ENCODE results near the gene DNAJC5.
"Not testable (repeated sequence)": the region's sequence is repeated elsewhere in the genome, so short reads cannot be mapped to it uniquely, and the experiment has no call there.

DNAJC5 gene

DNA sequence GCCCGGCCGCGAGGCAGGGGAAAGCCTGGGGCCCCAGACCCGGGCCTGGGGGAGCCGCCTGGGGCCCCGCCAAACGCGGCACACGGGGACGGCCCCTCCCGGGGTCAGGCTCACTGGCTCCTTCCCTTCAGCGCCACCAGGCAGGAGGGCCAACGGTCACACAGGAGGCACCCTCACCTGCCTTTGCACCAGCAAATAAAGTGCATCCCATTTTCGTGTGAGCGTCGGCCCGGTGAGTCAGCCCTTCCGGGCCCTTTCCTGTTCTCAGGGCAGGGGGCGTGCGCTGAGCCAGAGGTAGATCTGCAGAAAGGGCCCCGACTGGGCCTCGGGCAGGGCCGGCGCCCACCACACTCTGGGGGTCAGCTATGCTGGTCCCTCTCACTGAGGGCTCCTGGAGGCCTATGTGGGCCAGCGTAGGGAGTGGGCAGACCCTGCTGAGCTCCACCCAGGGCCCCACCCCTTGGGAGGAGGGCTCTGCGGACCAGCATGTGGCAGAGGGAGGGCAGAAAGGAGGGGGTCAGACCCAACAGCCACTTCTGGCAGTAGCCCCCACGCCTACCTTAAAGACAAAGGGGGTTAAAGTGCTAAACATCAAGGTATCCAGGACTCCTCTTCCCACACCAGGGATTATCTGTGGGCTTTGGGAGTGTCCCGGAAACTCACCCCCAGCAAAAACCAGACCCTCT, 62.2 kb downstream of the DNAJC5 start:
- DNase-seq = peak; percentile 63

- no peak for DNase-seq
These were observed 62.9 kb downstream of the DNAJC5 start for GRCh38 chr20:63957690-63958441.

GRCh38 chr20:63958471-63958870, 63.5 kb downstream of the DNAJC5 start:
- DNase-seq = no peak

DNA sequence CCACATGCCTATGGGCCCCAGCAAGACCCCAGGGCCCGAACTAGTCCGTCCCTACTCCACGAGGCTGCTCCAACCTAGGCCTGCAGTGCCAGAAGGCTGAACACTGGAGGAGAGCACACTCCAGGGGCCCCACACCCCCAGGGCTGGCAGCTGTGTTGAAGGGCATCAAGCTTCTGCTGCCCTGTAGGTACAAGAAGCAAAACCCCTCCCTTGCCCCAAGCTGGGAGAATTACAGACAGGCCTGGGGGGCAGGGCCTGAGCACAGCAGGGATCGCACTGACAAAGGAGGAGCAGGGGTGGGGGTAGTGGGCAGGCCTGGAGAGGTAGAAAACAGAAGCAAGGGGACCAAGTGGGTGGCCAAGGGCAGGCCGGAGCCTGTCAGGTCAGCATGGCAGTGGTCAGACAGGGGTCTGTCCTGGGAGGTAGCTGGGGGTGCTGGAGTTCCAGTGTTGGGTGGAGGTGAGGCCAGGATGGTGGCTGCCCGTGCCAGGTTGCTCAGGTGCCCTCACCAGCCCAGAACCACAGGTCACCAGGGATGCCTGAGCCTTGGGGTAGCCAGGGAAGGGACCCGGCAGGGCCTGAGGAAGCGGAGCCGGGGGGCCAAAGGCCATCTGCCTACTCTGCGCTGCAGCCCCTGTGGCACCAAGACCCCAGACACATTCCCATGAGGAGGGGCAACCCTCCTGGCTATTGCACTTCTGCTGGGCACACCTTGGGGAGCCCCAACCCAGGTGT, 64.2 kb downstream of the DNAJC5 start:
- no peak for DNase-seq

DNA sequence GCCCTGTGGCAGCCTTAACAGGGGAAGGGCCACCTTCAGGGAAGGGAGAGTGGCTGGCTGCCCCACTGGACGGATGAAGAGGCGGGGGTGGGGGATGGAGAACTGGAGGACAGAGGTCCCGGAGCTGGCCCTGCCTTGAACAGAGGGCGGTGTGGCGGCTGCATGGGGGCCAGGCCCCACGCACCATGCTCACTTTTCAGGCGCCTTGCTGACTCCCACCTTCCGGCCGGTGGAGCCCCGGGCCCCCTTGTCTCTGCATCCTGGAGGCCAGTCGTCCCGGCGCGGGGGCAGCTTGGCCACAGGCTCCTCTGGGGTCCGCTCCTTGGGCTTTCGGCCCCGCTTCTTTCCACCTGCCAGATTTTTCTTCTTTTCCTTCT, 64.8 kb downstream of the DNAJC5 start:
- DNase-seq = no peak

DNA sequence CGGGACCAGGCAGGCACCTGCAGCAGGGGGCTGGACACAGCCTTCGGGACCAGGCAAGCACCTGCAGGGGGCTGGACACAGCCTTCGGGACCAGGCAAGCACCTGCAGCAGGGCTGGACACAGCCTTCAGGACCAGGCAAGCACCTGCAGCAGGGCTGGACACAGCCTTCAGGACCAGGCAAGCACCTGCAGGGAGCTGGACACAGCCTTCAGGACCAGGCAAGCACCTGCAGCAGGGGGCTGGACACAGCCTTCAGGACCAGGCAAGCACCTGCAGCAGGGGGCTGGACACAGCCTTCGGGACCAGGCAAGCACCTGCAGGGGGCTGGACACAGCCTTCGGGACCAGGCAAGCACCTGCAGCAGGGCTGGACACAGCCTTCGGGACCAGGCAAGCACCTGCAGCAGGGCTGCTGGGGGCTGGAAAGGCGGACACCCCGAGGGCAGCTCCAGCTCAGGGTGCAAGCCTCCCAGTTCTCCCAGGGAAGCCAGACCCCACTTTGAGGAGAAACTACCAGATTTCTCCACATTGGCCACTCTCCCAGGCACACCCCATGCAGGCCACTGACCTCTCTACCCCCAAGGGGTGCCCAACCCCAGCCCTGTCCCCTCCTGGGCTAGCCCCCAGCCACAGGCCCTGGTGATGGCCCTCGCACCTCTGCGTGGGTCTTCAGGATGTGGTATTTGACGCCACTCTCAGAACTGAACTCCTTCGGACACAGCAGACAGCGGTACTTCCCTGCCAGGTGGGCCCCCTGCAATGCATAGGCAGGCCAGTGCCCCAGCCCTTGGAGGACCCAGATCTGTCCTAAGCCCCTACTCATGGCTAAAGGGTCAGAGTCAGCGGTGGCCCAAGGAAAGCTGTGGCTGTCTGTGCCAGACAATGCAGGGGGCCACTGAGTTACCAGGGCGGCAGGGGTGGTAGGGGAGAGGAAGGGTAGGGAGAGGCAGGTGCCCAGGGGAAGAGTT, 66.0 kb downstream of the DNAJC5 start:
- DNase-seq = not testable (repeated sequence)

DNA sequence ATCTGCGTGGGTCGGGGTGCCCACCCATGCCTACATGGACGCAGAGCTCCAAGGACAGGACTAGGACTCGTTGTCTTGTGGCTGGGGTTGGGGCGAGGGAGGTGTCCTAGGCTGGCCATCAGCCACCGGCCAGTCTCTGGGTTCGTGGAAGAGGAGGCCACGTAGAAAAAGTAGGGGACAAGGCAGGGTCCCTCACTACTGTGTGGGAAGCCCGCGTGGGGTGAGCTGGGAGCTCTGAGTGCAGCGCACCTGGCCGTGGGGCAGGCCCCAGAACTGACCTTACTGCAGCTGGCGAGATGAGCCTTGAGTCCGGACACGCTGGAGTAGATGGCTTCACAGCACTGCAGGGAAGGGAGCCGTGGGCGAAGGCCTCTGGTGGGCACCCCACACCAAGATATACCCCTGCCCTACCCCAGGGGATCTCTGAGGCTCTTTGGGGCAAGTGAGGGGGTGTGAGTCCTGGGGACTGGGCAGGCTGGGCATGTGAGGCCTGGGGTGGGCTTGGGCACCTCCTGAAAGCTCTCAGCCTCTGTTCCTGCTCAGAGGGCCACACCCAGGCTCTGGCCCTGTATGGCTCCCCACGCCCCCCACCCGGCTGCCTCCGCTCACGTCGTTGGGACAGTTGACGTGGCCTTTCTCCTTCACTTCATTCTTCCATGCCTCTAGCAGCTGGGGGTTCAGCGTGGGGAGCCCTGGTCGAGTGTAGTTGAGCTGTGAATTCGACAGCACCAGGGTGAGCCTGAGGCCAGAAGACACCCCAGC, 66.9 kb downstream of the DNAJC5 start:
- no peak for DNase-seq

GRCh38 chr20:63962426-63963347, 67.8 kb downstream of the DNAJC5 start:
- DNase-seq = no peak

GRCh38 chr20:63963348-63963741, 68.4 kb downstream of the DNAJC5 start:
- no peak for DNase-seq

- DNase-seq = no peak
These were observed 68.9 kb downstream of the DNAJC5 start for GRCh38 chr20:63963784-63964301.

DNA sequence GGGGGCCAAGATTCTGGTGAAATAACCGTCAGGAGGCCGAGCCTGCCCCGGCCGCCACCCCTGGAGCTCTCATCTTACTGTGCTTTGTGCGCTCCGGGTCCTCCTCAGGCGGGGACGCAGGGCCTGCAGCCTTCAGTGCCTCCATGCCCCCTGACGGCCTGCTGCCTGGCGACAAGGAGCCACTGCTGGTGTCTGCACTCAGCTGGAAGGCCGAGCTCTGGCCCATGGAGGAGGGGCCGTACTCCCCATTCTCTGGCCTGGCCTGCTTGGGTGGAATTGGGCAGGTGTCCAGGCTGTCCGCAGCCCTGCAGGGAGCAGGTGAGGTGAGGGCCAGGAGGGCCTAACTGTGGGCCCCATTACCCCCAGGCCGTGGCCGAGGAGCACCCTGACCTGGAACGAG, 69.5 kb downstream of the DNAJC5 start:
- no peak for DNase-seq

- no peak for DNase-seq
These were observed 71.4 kb downstream of the DNAJC5 start for GRCh38 chr20:63966172-63966943.

DNA sequence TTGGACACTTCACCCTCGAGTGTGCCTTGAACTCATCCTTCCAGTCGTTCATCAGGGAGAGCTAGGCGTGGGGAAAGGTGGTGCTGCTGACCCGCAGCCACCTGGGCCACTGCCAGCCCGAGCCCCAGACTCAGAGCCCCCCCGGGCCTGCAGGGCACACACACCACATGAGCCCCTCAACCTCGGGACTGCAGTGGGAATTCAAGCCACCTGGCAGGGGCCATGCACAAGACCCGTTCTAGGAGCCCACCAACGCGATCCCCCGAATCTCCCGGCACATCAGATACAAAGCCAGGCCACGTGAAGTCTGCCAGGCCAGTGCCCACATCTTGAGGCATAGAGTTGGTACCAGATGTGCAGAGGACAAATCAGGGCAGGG, 72.0 kb downstream of the DNAJC5 start:
- DNase-seq = no peak

DNA sequence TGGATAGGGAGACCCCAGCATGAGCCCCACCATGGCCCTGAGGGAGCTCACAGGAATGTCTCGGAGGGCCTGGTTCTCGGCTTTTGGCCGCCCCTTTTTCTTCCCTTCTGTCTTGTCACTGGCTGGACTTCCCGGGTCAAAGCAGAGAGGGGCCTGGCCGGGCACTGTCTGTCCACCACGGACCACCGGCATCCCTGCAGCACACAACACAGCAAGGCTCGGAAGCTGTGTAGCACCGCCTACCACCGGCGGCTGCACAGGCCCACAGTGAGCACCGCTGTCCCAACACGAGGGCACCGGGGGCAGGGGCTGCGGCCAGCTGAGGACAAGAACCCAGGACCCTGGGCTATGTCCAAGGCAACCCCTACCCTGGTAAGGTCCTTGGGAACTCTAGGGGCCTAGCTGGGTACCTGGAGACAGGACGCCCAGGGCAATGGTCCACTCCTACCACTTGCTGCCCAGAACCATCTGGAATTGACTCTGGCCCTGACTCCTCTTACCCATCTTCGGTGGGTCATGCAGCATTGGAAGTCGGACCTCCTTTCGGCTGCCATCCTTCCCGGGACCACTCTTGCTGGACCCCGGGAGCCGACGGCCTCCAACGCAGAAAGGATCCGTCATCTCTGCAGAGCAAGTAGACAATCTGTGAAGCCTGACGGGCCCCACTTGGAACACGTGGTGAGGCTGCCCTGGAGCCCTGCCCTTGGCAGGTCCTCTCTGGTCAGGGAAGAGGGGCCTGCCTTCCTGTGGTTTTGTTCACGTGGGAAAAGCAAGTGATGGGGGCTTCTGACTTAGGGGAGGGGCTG, 72.6 kb downstream of the DNAJC5 start:
- no peak for DNase-seq

DNA sequence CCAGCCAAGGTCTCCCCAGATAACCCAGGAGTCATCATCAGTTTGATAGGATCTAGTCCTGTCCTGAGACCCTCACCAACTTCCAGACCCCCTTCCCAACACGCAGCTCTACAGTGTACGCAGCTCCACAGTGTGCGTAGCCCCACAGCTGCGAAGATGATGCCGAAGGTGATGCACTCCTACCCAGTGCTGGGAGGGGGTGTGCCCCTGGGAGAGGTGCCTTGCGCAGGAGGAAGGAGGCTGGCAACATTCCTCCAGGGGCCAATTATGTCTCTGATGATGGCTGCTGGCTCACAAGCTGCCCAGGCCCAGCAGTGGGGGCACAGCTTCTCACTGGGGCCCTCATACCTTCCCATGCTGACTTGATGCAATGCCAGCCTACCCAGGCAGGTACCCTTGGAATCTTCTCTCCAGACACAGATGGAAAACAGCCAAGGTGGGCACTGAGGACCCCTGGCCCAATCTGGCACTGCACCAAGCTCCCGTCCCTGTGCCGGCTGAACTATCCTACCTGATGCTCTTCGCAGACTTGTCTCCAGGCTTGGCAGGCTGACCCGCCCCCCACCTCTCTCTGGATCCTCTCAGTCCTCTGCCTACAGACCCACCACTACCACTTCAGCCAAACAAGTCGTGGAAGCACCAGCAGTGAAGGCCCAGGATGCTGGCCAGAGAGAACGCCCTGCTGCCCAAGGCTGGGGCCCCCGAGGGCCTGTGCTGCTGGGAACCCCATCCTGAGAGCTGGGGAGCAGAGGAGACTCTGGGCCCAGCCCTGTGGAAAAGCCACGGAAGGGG, 73.4 kb downstream of the DNAJC5 start:
- no peak for DNase-seq

DNA sequence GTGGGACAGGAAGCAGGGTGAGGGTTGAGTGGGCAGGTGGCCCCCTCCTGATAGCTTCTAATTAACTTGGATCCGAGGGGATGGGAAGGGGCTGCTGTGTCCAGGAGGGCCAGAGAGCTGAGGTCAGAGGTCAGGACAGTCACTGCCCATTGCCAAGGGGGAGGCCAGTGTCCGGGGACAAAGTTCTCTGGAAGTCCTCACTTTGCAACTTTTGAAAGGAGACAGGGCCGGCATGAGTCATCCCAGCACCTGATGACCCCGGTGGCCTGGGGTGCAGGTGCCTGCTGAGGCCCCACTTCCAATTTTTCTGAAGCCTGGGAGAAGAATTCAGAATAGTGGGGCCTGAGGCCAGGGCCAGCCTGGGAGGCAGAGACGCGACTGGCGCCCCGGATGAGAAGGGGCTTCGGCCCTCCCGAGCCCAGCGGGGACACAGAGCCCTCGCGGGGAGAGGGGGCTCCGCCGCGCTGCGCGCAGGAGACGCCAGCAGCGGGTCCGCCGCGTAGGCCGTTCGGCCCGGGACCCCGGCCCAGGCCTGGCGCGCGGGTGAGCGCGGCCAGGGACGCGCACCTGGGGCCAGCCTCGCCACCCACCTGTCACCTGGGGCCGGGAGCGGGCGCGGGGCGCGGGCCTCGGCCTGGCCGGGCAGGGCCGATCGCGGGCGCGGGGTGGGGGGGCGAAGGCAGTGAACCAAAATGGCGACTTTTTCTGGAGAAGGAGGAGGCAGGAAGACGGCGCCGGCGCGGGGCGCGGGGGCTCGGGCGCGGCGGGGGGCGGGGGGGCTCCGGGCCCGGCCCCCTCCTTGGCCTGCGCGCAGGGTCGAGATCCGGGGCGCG, 74.2 kb downstream of the DNAJC5 start:
- no peak for DNase-seq

All from effector CD4-positive, alpha-beta T cell (primary cell).